GM19351 (cell line): ENCODE data around the gene MYO1B.
"Not testable (repeated sequence)": the region's sequence is repeated elsewhere in the genome, so short reads cannot be mapped to it uniquely, and the experiment has no call there.

Experiments used
- ATAC-seq: cut with Tn5 transposase; IDR thresholded peaks from one replicate; pipeline ENCODE4 v1.9.1; 2021; ENCODE audit warnings: mild to moderate bottlenecking, moderate library complexity; ENCODE audit not compliant: unreplicated experiment

The MYO1B gene

DNA sequence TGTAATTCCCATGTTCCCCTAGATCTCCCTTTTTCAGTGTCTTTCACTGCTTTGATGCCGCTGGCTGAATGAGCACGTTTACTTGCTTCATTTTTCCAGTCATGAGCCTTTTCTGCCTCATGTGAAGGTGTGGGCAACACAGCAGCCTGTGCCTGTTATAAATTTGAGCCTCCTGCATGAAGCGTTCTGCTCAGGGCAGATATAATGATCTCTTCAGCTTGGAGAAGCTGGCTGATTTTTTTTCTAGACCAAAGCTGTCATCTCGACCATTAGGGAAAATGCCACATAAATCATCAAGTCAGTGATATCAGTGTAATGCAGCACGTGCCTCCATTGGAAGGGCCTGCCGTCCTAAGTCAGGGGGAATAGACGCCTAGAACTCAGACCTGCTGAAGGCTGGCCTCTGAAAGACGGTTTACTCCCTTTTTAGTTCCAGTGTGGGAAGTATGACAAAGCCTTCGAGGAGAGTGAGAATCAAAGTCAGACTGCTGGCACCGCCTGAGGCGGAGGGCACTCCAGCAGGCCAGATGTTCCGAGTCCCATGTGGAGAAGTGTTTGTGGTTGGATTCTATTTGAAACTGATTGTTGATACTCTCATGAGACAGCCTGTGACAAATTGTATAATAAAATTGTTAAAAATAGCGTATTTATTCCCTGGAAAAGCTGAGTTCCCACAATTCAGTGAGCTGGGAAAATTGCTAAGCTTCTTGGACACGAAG lies 196.5 kb downstream of the MYO1B start:
- ATAC-seq = no peak

DNA sequence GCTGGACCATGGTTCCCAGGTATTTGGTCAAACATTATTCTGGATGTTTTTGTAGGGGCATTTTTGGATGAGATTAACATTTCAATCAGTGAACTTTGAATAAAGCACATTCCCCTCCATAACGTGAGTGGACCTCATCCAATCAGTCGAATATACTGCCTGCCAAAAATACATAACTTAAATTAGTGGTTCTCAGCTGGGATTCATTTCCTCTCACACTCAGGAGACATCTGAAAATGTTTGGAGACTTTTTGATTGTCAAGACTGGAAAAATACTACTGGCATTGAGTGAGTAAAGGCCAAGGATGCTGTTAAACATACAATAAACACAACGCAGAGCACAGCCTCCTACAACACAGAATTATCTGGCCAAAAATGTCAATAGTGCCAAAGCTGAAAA lies 198.2 kb downstream of the MYO1B start:
- ATAC-seq = no peak

DNA sequence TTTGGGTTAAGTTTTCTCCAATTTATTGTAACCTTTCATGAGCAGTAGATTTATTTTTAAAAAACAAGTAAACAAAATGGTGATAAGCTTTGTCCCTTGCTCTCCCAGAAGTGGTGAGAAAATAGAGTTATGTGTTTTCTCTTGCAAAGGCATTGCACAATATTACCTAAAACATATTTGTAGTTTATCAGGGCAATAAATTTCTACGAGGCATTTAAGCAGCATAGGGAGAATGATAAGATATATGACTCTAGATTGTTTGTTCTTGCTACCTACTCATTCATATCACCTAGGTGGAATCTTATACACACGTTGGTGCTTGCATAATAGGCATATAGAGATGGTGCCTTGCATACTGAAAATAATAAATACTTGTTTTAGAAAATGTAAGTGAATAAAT lies 201.7 kb downstream of the MYO1B start:
- ATAC-seq = no peak

DNA sequence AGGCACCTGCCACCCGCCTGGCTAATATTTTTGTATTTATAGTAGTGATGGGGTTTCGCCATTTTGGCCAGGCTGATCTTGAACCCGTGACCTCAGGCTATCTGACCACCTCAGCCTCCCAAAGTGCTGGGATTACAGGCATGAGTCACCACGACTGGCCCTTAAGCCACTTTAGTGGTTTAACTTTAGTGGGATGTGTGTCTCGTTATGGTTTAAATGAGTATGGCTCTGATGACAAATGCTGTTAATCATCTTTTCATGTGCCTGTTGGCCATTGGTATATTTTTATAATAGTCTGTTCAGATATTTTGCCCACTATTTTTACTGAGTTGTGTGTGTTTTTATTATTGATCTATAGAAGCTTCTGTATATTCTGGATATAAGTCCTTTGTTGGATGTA lies 205.9 kb downstream of the MYO1B start:
- ATAC-seq = no peak

DNA sequence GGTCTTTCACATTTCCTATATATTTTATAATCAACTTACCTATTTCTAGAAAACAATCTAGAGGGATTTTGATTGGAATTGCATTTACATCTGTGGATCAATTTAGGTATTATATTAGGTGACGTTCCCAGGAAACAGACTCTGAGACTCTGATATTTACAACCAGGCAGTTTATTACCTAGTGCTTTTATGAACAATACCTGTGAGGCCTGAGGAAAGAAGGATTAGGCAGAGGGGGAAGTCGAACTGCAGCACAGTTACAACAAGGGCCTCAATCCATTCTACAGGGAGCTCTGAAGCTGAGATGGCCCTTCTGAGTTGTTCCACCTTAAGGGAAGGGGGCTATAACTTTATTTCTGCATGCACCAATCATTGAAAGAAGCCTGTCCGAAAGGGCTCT lies 206.9 kb downstream of the MYO1B start:
- ATAC-seq = no peak

DNA sequence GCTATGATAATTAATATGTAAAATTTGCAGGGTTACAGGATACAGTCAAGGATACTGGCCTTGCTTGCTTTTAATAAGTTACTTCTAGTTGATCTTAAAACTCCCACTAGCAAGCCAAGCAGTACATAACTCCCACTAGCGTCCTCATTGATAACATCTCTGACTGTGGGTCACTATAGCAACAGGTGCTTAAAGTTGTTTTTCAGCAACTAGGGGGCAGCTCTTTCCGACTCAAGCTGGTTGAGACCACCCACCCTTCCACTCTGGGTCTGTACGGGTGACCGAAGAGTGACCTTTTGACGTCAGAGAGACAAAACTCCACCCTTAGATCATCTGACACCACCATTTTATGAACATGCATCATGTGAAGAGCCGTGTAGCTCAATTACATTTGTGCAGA lies 208.6 kb downstream of the MYO1B start:
- no peak for ATAC-seq

DNA sequence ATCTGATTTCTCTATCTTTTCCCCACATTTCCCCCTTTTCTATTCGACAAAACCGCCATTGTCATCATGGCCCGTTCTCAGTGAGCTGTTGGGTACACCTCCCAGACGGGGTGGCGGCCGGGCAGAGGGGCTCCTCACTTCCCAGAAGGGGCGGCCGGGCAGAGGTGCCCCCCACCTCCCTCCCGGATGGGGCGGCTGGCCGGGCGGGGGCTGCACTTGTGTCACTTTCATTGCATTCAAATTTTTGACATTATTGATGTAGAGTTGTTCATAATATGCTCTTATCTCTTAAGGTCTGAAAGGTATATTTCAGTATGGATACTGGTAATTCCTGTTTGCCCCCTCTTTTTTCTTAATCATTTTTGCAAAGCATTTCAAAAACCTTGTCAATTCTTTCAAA lies 211.3 kb downstream of the MYO1B start:
- ATAC-seq = not testable (repeated sequence)

DNA sequence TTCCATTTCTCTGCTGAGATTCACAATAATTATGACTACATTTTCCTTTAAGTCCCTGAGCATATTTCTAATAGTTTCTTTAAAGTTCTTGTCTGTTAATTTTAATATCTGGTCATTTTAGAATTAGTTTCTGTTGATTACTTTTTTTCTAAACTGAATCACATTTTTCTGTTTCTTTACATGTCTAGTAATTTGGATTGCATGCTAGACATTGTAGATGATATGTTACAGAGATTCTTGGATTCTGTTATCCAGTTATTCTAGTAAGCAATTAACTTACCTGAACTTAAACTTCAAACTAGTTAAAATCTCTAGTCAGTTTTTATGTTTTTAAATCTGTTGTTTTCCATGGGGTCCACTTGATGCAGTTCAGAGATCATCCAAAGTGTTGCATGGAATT lies 214.0 kb downstream of the MYO1B start:
- no peak for ATAC-seq

DNA sequence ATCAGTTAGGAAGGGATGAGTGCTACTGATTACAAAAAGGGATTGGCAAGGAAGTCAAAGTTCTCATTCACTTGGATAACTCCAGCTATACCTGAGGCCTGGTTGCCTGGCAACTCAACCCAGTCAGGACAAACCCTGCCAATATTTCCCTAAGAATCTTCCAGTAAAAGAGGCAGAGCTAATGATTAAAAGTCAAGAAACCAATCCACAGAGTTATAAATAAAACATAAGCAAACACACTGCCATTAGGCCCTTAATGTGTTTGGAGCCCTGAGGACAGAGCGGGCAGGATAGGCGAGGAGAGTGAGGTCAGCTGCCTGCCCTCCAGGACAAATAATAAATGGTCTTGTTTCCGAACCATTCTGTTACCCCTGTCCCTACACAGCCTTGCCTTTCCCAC lies 217.2 kb downstream of the MYO1B start:
- ATAC-seq = no peak

DNA sequence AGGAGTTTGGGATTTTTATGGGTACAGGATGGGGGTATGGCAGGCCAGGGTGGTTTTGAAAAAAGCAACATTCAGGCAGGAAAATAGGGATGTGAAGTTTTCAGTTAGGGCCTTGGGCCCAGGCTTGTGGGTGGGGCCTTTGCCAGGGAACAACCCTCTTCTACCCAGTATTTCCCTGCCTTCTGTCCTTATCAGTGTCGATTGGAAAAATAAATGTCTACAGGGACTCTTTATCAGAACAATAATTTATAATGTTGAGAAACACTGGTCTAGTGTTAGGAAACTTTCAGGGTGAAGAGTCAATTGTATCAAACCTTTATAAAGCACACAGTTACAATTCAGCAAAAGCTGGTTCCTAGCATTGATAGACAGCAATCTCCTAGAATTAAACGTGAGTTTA lies 218.6 kb downstream of the MYO1B start:
- no peak for ATAC-seq

DNA sequence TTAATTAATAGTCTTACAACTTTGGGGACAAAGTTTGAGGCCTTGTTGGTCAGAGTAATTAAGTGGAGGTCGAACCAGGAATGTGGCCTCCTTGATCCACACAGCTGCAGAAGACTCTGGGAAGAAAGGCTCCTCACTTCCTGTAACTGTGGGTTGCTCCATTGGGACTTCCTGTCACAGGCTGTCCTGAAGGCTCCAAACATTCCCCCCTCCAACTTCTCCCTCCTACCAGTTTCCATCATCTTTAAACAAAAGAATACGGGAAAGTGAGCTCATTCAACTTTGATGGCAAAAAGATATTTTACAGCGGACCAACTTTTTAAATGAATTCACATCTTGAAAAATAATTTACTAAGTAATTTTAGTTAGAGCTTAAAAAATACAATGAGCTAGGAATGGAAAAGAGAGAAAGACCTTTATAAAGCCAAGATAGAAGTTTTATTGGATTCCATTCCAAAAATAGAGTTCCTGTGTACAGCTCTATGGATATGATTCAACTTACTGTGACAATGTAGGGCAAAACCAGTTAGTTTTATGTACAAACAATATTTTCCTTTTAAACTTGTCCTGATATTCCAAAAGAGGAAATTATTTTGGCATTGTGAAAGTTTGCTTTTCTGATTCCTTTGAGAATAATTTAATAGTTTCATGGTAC lies 220.7 kb downstream of the MYO1B start:
- ATAC-seq = no peak

DNA sequence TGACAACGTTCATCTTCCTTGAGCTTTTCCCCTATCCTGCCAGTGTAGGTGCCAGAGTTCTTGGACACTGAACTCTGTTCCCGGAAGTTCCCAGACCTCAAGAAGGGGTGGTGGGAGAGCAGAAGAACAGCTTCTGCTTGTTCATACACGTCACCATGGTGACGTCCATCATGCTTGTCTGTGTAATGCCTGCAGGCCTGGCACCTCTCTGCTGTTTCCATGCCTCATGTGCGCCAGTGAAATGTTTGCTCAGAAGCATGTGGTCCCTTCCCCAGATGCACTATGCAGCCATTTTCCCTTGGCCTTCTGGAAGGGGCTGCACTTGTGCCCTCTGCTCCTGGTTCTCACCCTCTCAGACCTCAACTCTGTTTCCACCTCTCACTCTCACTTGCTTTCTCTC lies 221.9 kb downstream of the MYO1B start:
- no peak for ATAC-seq

DNA sequence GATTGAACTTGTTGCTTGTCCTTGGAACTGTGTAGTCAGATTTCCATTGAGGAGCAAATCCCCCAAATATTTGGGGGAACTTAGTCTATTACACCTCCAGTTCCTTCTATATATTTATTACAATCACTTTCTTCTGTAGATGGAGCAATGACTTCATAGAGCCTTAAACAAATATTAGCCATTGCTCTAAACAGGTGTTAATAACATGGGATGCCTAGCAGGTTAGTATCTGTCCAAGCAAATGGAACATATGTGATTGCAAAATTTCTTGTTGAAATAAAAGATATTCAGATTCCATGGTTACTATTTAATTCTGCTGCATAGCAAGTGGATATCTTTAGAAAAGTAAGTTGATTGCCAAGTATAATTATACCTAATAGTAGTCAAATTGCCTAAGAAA lies 225.1 kb downstream of the MYO1B start:
- no peak for ATAC-seq

DNA sequence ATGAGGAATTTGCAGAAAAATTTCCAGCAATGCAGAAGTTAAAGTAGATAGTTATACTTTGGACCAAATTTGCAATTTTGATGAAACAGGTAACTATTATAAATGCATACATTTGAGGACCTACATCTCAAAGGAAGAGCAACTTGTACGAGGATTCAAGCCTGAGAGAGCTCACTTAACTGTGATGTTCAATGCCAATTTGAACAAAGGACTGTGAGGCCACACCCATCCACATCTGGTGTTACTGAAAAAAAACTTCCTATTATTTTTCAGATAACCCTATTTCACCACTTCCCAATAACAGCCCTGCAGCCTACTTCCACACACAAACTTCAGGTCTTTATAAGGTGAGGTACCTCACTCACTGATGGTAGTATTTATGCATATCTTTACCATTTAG lies 229.3 kb downstream of the MYO1B start:
- no peak for ATAC-seq
